Measurements from ENCODE around the gene BCO1.

BCO1 gene

GRCh38 chr16:81316176-81316496 is 77.6 kb downstream of the BCO1 start:
- DNase-seq (ENCODE audit: low read depth): no peak
- H3K4me3 ChIP-seq (ENCODE audit: low read length): peak overlapping the region; percentile 98
- TF ChIP-seq, protein P1, sequence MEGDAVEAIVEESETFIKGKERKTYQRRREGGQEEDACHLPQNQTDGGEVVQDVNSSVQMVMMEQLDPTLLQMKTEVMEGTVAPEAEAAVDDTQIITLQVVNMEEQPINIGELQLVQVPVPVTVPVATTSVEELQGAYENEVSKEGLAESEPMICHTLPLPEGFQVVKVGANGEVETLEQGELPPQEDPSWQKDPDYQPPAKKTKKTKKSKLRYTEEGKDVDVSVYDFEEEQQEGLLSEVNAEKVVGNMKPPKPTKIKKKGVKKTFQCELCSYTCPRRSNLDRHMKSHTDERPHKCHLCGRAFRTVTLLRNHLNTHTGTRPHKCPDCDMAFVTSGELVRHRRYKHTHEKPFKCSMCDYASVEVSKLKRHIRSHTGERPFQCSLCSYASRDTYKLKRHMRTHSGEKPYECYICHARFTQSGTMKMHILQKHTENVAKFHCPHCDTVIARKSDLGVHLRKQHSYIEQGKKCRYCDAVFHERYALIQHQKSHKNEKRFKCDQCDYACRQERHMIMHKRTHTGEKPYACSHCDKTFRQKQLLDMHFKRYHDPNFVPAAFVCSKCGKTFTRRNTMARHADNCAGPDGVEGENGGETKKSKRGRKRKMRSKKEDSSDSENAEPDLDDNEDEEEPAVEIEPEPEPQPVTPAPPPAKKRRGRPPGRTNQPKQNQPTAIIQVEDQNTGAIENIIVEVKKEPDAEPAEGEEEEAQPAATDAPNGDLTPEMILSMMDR (conservative IDR thresholded peaks at IDR 0.05; ENCODE audit: low read length): no peak

DNA sequence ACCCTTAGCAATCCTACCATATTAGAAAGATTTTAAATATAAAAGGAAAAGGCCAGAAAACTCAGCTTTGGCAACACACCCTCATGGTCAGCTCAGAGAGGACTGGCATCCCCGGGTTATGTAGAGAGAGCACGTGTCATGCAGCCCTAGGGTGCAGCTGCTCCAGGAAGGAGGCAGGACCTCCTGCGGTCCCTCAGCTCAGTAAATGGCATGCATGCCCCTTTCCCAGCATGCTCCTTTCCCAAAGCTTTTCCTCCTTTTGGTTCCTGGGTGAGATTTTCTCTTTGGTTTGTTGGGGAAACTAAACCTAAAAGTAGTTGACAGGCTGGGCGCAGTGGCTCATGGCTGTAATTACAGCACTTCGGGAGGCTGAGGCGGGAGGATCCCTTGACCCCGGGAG is 80.2 kb downstream of the BCO1 start:
- H3K4me3 ChIP-seq (ENCODE audit: low read length): no peak overlapping the region
- no peak for DNase-seq (ENCODE audit: low read depth)
- TF ChIP-seq, protein P1 (conservative IDR thresholded peaks at IDR 0.05; ENCODE audit: low read length): no peak

- TF ChIP-seq, protein P1 (conservative IDR thresholded peaks at IDR 0.05; ENCODE audit: low read length): no peak
- DNase-seq (ENCODE audit: low read depth): peak; percentile 81
- H3K4me3 ChIP-seq (ENCODE audit: low read length): peak overlapping the region; percentile 18
Observed at GRCh38 chr16:81319221-81319912, 80.9 kb downstream of the BCO1 start.

DNA sequence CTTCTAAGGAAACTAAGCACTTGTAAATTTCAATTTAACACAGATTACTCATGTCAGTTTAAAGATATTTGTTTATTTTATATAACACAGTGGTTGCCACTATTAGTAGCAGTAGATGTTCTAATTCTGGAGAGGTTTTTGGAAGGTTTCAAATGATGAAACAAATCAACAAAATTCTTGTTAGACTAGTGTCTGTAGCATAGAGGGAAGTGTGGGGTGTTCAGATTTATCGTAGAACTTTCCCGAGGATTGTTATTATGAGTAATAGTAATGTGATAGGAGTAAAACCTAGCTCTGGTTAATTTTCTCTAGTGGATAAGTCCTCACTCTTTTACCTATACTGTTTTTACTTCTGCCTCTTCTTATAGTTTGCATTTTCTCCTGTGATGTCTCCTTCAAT is 82.5 kb downstream of the BCO1 start:
- no peak overlapping the region for H3K4me3 ChIP-seq (ENCODE audit: low read length)
- no peak for DNase-seq (ENCODE audit: low read depth)
- TF ChIP-seq, protein P1 (conservative IDR thresholded peaks at IDR 0.05; ENCODE audit: low read length): no peak

DNA sequence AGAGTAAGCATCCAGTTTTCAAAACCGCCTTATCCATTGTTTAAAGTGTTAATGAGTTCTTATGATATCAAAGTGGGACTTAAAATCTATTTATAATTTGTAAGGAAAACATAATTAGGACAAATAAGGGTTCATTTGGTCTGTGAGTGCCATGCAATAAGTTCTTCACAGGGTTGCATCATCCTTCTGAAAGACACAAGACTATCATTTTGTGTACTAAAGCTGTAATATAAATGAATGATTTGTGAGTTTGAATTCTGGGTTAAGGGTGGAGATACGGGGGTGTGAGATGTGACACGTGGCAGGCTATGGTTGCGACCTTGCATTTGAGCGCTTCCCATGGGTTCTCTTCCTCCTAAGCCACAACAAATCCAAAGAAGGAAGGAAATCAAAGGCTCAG is 83.0 kb downstream of the BCO1 start:
- TF ChIP-seq, protein P1 (conservative IDR thresholded peaks at IDR 0.05; ENCODE audit: low read length): no peak
- H3K4me3 ChIP-seq (ENCODE audit: low read length): no peak overlapping the region

GRCh38 chr16:81324808-81325207 is 86.3 kb downstream of the BCO1 start:
- no peak overlapping the region for H3K4me3 ChIP-seq (ENCODE audit: low read length)
- TF ChIP-seq, protein P1 (conservative IDR thresholded peaks at IDR 0.05; ENCODE audit: low read length): no peak
- peak; percentile 60 for DNase-seq (ENCODE audit: low read depth)

More for the DNA sequence above, 83.0 kb downstream of the BCO1 start:
- DNase-seq (ENCODE audit: low read depth): no peak

- TF ChIP-seq, protein P1 (conservative IDR thresholded peaks at IDR 0.05; ENCODE audit: low read length): no peak
- no peak for DNase-seq (ENCODE audit: low read depth)
- H3K4me3 ChIP-seq (ENCODE audit: low read length): no peak overlapping the region
Observed at GRCh38 chr16:81327011-81327410, 88.5 kb downstream of the BCO1 start.

Measured in AG10803 (cell line).